ENCODE results near the gene ZNF774. TPM values are rescaled to one million over a fixed set of nuclear protein-coding genes. Genes with fewer than 3 reads are reported as not detected.

Gene ZNF774
- total and polyA plus RNA-seq, 2 of the 8 experiments (the other 6 are each of a cell fraction or from before 2014, with no cell fraction given) = 0.82 to 2.6 TPM

GRCh38 chr15:90411176-90411575 lies 59.1 kb downstream of the ZNF774 start:
- CTCF ChIA-PET (ENCODE audit: partially characterized antibody) = interaction anchor here (0.8 kb wide), 1 partner anchor 11 kb away, joined by 3 read pairs; no protein-coding TSS in a partner anchor
- no peak overlapping the region for H2BK20ac ChIP-seq (ENCODE audit: low read length)
- no peaks in the 10 kb centered on the region for H3K36me3 ChIP-seq (ENCODE audit: control insufficient read depth in 2 of 4, insufficient read depth in 4 of 4, low read length in 3 of 4)
- FAIRE-seq = no peak
- H3K23me2 ChIP-seq (ENCODE audit: low read depth, low read length) = no peaks in the 10 kb centered on the region
- H2BK12ac ChIP-seq (ENCODE audit: low read depth, low read length) = no peak overlapping the region; the same call in 1 of the 2 replicates
- no peak overlapping the region for H3K23ac ChIP-seq (ENCODE audit: insufficient read length)
- no peak overlapping the region for H3K18ac ChIP-seq (ENCODE audit: extremely low read depth, low read length)
- no peak overlapping the region for H4K8ac ChIP-seq (ENCODE audit: extremely low read depth, insufficient read depth, low read length)
- no peak overlapping the region for H3K4ac ChIP-seq (replicated peaks; ENCODE audit: insufficient read length, low read depth, low read length)
- H3K27ac ChIP-seq (ENCODE audit: low read depth, low read length) = no peak overlapping the region; the same call in 1 of the 2 replicates
- H3K4me3 ChIP-seq (ENCODE audit: extremely low read depth in 1 of 4, insufficient read depth in 2 of 4, low read depth in 3 of 4, low read length in 4 of 4) = no peak overlapping the region
- POLR2A ChIA-PET (ENCODE audit: partially characterized antibody) = interaction anchor here (3.2 to 3.3 kb wide), 2 partner anchors 17 to 23 kb away, joined by 15 to 25 read pairs; partner anchors contain the start of gene IQGAP1
- H3K4me1 ChIP-seq (replicated peaks in 1 of 4; ENCODE audit: control insufficient read depth in 3 of 4, insufficient read depth in 4 of 4, low read length in 3 of 4) = peaks cover 18 to 34% (median 26%) of the 10 kb centered on the region in 4 experiments
- H2AFZ ChIP-seq (ENCODE audit: low read length) = no peak overlapping the region
- H3K79me1 ChIP-seq (ENCODE audit: low read depth, low read length) = peaks cover 4% of the 10 kb centered on the region; the same call in 1 of the 2 replicates
- H3K4me2 ChIP-seq (ENCODE audit: insufficient read depth in 1 of 2, low read depth in 2 of 2, low read length in 2 of 2) = no peak overlapping the region
- H2BK120ac ChIP-seq (replicated peaks; ENCODE audit: low read depth, low read length) = no peak overlapping the region
- H3K79me2 ChIP-seq (ENCODE audit: control insufficient read depth in 1 of 2, insufficient read depth in 2 of 2, low read length in 2 of 2) = peaks cover 15 to 74% of the 10 kb centered on the region in 2 experiments
- no peak overlapping the region for H3K14ac ChIP-seq (ENCODE audit: insufficient read length)
- H2BK5ac ChIP-seq (ENCODE audit: low read depth, low read length) = no peak overlapping the region
- no peaks in the 10 kb centered on the region for H3K27me3 ChIP-seq (replicated peaks in 1 of 4; ENCODE audit: control insufficient read depth in 3 of 4, extremely low read depth in 1 of 4, insufficient read depth in 3 of 4, low read length in 3 of 4)
- H4K91ac ChIP-seq (replicated peaks; ENCODE audit: insufficient read length, low read length) = no peak overlapping the region
- no peak overlapping the region for H3K9ac ChIP-seq (replicated peaks in 1 of 4; ENCODE audit: extremely low read depth in 1 of 4, low read depth in 3 of 4, low read length in 3 of 4)
- no peak overlapping the region for H3K56ac ChIP-seq (replicated peaks; ENCODE audit: insufficient read length, low read depth, low read length)
- H3K9me3 ChIP-seq (ENCODE audit: insufficient read depth in 2 of 2, low read depth in 1 of 2, low read length in 1 of 2) = peaks cover 0 to 2% of the 10 kb centered on the region in 2 experiments; a peak in 1 of 4 replicates
- no peak overlapping the region for H4K5ac ChIP-seq (ENCODE audit: insufficient read length, low read depth, low read length)
- WGBS, 2 experiments (ENCODE audit: extremely low coverage in 1 of 2, insufficient coverage in 1 of 2, insufficient read length in 1 of 2, insufficient replicate concordance in 2 of 2, low coverage in 1 of 2, low lambda C conversion rate in 2 of 2, missing lambda C conversion rate in 1 of 2) = 79% methylated on average over 2 of the region's 2 CpGs; no CpG with 5 or more reads in 1 of the 2 experiments
- no peak for DNase-seq (ENCODE audit: low read depth in 1 of 2, low spot score in 2 of 2)
- H2BK15ac ChIP-seq (ENCODE audit: low read length) = no peak overlapping the region
- no peaks in the 10 kb centered on the region for H4K20me1 ChIP-seq (replicated peaks in 1 of 2; ENCODE audit: control insufficient read depth in 1 of 2, insufficient read depth in 2 of 2, low read length in 2 of 2)
- H2AK5ac ChIP-seq (ENCODE audit: low read depth, low read length) = no peak overlapping the region
- TF ChIP-seq FOSL1 (IDR thresholded peaks at IDR 0.05; ENCODE audit: insufficient read depth, low read depth, low read length) (no peak), SP1 (IDR thresholded peaks at IDR 0.05; ENCODE audit: low read depth, low read length) (no peak), BCL11A (IDR thresholded peaks at IDR 0.05; ENCODE audit: low read depth in 2 of 2, low read length in 2 of 2) (no peak), SIX5 (IDR thresholded peaks at IDR 0.05; ENCODE audit: low read depth, low read length) (no peak), GABPA (IDR thresholded peaks at IDR 0.05; ENCODE audit: borderline replicate concordance, insufficient read depth, low read length) (no peak), CBX8 (IDR thresholded peaks at IDR 0.05; ENCODE audit: borderline replicate concordance, low read depth, low read length) (no peak), SP4 (IDR thresholded peaks at IDR 0.05; ENCODE audit: low read length) (no peak), TBP (IDR thresholded peaks at IDR 0.05; ENCODE audit: low read depth, low read length) (no peak), CTBP2 (IDR thresholded peaks at IDR 0.05; ENCODE audit: borderline replicate concordance, insufficient read depth, insufficient read length, low read length) (no peak), ZNF274 (IDR thresholded peaks at IDR 0.05; ENCODE audit: borderline replicate concordance, extremely low read depth, low read length) (no peak)
- TF ChIP-seq, protein P1, sequence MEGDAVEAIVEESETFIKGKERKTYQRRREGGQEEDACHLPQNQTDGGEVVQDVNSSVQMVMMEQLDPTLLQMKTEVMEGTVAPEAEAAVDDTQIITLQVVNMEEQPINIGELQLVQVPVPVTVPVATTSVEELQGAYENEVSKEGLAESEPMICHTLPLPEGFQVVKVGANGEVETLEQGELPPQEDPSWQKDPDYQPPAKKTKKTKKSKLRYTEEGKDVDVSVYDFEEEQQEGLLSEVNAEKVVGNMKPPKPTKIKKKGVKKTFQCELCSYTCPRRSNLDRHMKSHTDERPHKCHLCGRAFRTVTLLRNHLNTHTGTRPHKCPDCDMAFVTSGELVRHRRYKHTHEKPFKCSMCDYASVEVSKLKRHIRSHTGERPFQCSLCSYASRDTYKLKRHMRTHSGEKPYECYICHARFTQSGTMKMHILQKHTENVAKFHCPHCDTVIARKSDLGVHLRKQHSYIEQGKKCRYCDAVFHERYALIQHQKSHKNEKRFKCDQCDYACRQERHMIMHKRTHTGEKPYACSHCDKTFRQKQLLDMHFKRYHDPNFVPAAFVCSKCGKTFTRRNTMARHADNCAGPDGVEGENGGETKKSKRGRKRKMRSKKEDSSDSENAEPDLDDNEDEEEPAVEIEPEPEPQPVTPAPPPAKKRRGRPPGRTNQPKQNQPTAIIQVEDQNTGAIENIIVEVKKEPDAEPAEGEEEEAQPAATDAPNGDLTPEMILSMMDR (IDR thresholded peaks at IDR 0.05; ENCODE audit: control extremely low read depth in 1 of 3, insufficient read depth in 1 of 3, low read depth in 1 of 3, low read length in 3 of 3) = no peak

Data from H1 (cell line).